Erythroblast (primary cell): ENCODE measurements around the gene PDCD1LG2.
"Not testable (repeated sequence)": the region's sequence is repeated elsewhere in the genome, so short reads cannot be mapped to it uniquely, and the experiment has no call there.

Experiments used
- GATA1 ChIP-seq: IDR thresholded peaks from 2 replicates; pipeline ENCODE4 v1.6.1; 2011; ENCODE audit warnings: low read depth, mild to moderate bottlenecking, control low read depth, low read length, moderate library complexity
- POLR2A ChIP-seq: IDR thresholded peaks from 2 replicates; pipeline ENCODE4 v1.6.1; 2011; ENCODE audit warnings: mild to moderate bottlenecking, low read length

DNA sequence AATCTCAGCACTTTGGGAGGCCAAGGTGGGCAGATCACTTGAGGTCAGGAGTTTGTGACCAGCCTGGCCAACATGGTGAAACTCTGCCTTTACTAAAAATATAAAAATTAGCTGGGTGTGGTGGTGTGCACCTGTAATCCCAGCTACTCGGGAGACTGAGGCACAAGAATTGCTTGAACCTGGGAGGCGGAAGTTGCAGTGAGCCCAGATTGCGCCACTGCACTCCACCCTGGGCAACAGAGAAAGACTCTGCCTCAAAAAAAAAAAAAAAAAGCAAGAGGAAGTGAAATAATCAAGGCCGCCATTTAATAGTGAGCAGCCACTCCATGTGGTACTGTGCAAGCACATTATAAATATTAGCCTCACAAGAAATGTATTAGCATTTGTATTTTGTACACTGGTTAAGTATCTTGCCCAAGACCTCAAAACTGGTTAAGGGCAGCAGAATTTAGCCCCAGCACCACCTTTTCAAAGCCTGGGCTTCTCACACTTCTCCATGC, 45.5 kb upstream of the PDCD1LG2 start:
- TF ChIP-seq POLR2A, GATA1: not testable (repeated sequence)
